NCI-H1417 (cell line): ENCODE data around the gene NPIPB8.
"Not testable (repeated sequence)": the region's sequence is repeated elsewhere in the genome, so short reads cannot be mapped to it uniquely, and the experiment has no call there.

Experiments
- DNase-seq, 3 experiments: peaks; one replicate each; lab custom pipeline; 2025; lab: John Stamatoyannopoulos, UW

The NPIPB8 gene

DNA sequence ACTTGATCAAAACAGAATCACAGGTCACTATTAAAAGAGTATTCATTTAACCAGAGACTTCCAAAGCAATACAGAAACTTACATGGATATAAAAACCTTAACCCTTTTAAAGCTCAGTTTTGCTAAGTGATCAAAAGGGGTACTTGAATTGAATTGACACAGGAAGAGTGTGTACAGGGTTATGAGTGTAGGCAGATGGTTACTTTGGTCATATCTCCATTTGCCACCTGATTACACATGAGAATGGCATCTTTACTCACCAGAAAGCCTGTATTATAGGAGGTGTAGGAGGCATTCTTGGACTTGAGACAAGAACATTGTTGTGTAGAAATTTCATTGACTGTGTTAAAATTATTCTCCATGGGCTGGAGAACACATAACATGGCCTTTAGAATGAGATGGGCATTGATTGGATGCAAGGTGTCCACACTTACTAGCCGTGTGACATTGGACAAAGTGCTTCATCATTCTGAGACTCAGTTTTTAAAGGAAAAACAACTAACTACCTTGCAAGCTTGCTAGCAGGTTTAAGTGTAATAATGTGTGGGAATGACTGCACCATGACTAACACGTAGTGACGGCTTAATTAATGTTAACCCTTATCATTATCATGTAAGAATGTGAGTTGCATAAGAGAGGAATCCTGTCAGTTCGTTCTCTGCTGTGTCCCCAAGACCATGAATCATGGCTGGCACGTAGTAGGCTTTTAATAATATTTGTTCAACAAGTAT, 1.6 kb upstream of the NPIPB8 start:
- not testable (repeated sequence) for DNase-seq

DNA sequence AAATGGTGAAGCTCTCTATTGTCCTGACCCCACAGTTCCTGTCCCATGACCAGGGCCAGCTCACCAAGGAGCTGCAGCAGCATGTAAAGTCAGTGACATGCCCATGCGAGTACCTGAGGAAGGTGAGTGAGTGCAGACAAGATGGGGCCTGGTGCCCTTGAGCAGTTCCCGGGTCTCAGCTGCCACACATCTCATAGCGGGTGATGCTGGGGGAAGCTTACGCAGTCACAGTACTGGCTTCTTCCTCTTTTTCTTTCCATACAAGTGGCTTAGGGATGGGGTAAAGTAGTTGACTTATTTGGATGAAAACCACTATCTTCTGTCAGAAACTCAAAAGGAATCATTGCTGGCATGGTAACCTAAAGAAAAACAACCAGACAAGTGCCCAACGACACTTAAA, 494 bp downstream of the NPIPB8 start:
- DNase-seq, result not testable (repeated sequence)

DNA sequence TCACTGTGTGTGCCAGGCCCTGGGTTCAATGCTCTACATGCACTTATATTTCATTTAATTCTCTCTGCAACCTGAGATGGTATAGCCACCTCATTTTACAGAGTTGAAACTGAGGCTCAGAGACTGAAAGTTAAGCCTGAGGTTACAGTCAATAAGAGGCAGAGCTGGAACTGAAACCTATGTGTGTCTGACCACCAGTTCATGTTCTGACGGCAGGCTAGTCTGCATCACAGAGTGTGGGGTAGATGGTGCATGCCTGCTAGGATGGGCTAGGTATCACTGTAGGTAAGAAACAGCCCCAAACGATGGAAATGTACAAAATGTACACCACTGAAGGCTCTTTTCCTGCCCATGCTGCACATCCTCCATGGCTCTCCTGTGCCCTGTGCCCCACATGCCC, 2.1 kb downstream of the NPIPB8 start:
- not testable (repeated sequence) for DNase-seq

GRCh38 chr16:28666264-28666663, 28.4 kb downstream of the NPIPB8 start:
- not testable (repeated sequence) for DNase-seq

GRCh38 chr16:28667480-28667879, 29.6 kb downstream of the NPIPB8 start:
- not testable (repeated sequence) for DNase-seq

GRCh38 chr16:28668199-28668598, 30.3 kb downstream of the NPIPB8 start:
- not testable (repeated sequence) for DNase-seq

DNA sequence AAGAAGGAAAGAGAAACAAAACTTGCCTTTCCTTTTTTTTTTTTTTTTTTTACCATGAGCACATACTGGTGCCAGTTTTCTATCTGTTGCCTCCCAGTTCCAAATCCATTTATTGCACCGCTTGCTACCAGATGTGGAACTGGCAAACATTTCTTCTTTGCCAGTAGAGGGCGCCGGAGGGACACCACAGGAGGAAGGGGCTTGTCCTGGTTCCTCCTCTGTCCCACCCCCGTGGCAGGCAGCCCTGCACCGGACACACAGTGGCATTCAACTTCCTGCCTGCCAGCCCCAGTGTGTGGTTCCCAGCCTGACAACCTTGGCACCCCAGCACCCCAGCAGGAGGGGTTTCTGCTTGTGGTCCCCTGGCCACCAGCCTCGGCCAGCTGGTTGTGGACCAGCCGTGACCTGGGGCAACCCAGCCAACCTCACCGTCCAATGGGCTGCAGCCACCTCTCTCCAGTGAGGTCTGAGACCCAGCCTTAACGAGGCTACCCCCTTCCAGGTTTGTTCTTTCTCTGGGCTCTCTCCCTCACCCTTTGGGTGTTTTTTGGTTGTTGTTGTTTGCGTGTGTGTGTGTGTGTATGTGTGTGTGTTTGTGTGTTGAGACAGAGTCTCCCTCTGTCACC, 50.6 kb downstream of the NPIPB8 start:
- DNase-seq, result not testable (repeated sequence)

DNA sequence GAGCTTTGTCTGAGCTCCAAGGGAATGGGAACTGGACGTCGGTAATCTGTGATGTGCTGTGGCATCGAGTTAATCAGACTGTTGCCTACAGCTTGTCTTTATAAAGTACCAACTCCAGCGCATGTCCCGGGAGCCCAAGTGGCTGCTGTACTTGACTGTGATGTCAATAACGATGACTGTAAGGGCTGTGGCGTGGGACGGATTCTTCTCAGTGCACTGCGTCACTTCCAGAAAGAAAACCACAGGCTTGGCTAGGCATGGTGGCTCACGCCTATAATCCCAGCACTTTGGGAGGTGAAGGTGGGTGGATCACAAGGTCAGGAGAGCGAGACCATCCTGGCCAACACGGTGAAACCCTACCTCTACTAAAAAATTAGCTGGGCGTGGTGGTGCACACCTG, 51.6 kb downstream of the NPIPB8 start:
- not testable (repeated sequence) for DNase-seq

DNA sequence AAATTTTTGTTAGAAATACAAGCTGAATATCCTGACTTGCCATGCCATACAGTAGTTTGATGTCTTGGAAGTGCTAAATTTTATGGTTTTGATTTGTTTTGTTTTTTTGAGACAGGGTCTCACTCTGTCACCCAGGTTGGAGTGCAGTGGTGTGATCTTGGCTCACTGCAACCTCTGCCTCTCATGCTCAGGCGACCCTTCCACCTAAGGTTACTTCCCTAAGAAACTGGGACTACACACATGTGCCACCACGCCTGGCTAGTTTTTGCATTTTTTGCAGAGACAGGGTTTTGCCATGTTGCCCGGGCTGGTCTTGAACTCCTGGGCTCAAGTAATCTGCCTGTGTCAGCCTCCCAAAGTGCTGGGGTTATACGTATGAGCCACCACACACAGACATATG, 53.9 kb downstream of the NPIPB8 start:
- not testable (repeated sequence) for DNase-seq

DNA sequence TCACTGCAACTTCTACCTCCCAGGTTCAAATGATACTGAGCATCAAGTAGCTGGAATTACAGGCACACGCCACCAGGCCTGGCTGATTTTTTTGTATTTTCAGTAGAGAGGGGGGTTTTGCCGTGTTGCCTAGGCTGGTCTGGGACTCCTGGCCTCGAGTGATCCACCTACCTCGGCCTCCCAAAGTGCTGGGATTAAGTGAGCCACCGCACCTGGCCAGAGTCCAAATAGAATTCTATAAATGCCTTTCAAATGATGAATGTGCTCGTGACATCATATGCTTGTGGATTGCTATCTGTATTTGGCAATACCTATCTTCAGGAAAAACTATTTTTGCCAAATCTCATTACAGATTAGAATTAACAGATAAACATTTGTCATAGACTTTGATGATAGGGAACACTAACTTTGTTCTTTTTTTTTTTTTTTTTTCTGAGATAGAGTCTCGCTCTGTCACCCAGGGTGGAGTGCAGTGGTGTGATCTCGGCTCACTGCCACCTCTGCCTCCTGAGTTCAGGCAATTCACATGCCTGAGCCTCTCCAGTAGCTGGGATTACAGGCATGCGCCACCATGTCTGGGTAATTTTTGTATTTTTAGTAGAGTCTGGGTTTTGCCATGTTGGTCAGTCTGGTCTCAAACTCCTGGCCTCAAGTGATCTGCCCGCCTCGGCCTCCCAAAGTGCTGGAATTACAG, 55.5 kb downstream of the NPIPB8 start:
- not testable (repeated sequence) for DNase-seq

DNA sequence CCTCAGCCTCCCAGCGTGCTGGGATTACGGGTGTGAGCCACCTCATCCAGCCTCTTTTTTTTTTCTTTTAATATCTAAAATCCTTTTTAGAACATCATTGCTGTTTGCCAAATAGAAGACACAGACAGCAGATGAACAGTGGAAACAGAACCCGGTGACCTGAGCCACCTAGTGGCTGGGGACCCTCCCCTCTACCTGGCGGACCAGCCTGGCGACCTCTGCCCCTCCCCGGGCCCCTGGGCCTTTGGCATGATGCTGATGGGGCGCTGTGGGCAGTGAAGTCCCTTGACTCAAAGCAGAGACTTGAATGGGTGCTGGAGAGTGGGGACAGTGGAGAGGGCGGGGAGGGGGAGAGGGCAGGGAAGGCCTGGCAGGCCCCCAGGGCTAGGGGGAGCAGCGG, 61.9 kb downstream of the NPIPB8 start:
- DNase-seq, result not testable (repeated sequence)

- not testable (repeated sequence) for DNase-seq
Observed at GRCh38 chr16:28700349-28700748, 62.5 kb downstream of the NPIPB8 start.

DNA sequence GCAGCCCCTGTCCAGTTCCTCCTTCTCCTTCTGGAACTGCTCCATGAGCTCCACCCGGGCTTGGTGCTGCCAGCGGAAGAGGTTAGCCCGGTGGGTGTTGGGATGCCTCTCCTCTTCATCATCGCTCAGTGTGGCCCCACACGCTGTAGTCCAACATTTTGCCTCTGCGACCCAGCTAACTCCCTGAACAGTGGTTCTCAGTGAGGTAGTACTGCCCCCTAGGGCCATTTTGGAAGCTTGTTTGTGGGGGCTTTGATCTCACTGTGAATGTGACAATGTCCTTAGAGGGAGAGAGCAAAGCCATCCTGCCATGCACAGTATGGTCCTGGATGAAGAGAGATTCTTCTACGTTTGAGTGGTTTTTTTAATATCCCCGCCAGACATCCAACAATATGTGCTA, 63.5 kb downstream of the NPIPB8 start:
- DNase-seq, result not testable (repeated sequence)

- not testable (repeated sequence) for DNase-seq
Observed at GRCh38 chr16:28704246-28704645, 66.4 kb downstream of the NPIPB8 start.
